Measurements from ENCODE around the gene NAA16. TPM values are rescaled to one million over a fixed set of nuclear protein-coding genes. Genes with fewer than 3 reads are reported as not detected.

NAA16 gene
- total and polyA plus RNA-seq, 10 of the 15 experiments (the other 5 are each of a cell fraction or from before 2014, with no cell fraction given): 5.4 to 18.5 (median 13.2) TPM

- TF ChIP-seq SIN3A (IDR thresholded peaks at IDR 0.05; ENCODE audit: low read depth, low read length) (no peak), STAT3 (IDR thresholded peaks at IDR 0.05; ENCODE audit: low read depth, low read length) (no peak), FOXK2 (IDR thresholded peaks at IDR 0.05) (no peak), KLF5 (IDR thresholded peaks at IDR 0.05; ENCODE audit: partially characterized antibody) (no peak), RUNX3 (IDR thresholded peaks at IDR 0.05; ENCODE audit: low read length) (no peak), RCOR1 (conservative IDR thresholded peaks at IDR 0.05; ENCODE audit: low read depth, low read length) (no peak), POLR2A (IDR thresholded peaks at IDR 0.05; ENCODE audit: low read depth, low read length) (no peak), MTA2 (IDR thresholded peaks at IDR 0.05; ENCODE audit: low read depth) (no peak), ZZZ3 (IDR thresholded peaks at IDR 0.05; ENCODE audit: control insufficient read depth, insufficient read length, low read depth) (no peak)
These were observed 75.1 kb downstream of the NAA16 start (continued) for GRCh38 chr13:41386211-41386610.

- H3K27ac ChIP-seq (ENCODE audit: control insufficient read depth, insufficient read depth): no peak overlapping the region
- H3K27me3 ChIP-seq (replicated peaks in 1 of 2; ENCODE audit: control insufficient read depth in 2 of 2, insufficient read depth in 2 of 2, low read length in 1 of 2): no peaks in the 10 kb centered on the region
- in situ Hi-C loops (cut with MboI) (no loop called here), intact Hi-C loops (cut with micrococcal nuclease; ENCODE audit: unreplicated experiment) (loop anchor here (5.0 kb wide), 1 partner anchor 265 kb away; no protein-coding TSS in a partner anchor)
- CTCF ChIA-PET: interaction anchor here (0.7 to 1.4 kb wide), 4 partner anchors 18 to 280 kb away, joined by 3 to 5 read pairs (median 3); no protein-coding TSS in a partner anchor
- SMC1A ChIA-PET (ENCODE audit: uncharacterized antibody, unreplicated experiment): interaction anchor here (0.8 to 1.5 kb wide), 3 partner anchors 13 to 265 kb away, joined by 3 to 4 read pairs (median 3); no protein-coding TSS in a partner anchor
- H4K20me1 ChIP-seq (ENCODE audit: control insufficient read depth, insufficient read depth): no peaks in the 10 kb centered on the region
- no peak overlapping the region for H3K4me2 ChIP-seq (ENCODE audit: control insufficient read depth, insufficient read depth)
- no TSS peak for BruUV-seq (replicated peaks)
- FAIRE-seq (no peak), DNase-seq (ENCODE audit: low read depth, low spot score) (no peak), ATAC-seq (no peak)
- H3K4me3 ChIP-seq: no peak overlapping the region
- POLR2A ChIA-PET: no interaction called here
- no peaks in the 10 kb centered on the region for H3K9me3 ChIP-seq (replicated peaks; ENCODE audit: control insufficient read depth, insufficient read depth, low read length)
- H3K36me3 ChIP-seq (ENCODE audit: control insufficient read depth in 2 of 2, insufficient read depth in 2 of 2, low read length in 1 of 2): no peaks in the 10 kb centered on the region
- no peak for TF ChIP-seq ZBED1 (IDR thresholded peaks at IDR 0.05; ENCODE audit: borderline replicate concordance)
- TF ChIP-seq TAF1 (IDR thresholded peaks at IDR 0.05; ENCODE audit: borderline replicate concordance, low read depth, low read length): no peak
- TF ChIP-seq ZNF592 (IDR thresholded peaks at IDR 0.05): no peak
- no peak for TF ChIP-seq ZNF217 (IDR thresholded peaks at IDR 0.05)
- TF ChIP-seq EZH2 (IDR thresholded peaks at IDR 0.05; ENCODE audit: borderline replicate concordance, control insufficient read depth, low read depth, low read length): no peak
- TF ChIP-seq FOXK2 (IDR thresholded peaks at IDR 0.05): no peak
- TF ChIP-seq ZBTB33 (IDR thresholded peaks at IDR 0.05): no peak
- TF ChIP-seq BRCA1 (IDR thresholded peaks at IDR 0.05; ENCODE audit: low read depth, low read length): no peak
- TF ChIP-seq RELB (IDR thresholded peaks at IDR 0.05; ENCODE audit: low read depth): no peak
- RAD21 ChIA-PET (ENCODE audit: unreplicated experiment): interaction anchor here (2.4 kb wide), 1 partner anchor 265 kb away, joined by 9 read pairs; no protein-coding TSS in a partner anchor
- no peaks in the 10 kb centered on the region for H3K4me1 ChIP-seq (ENCODE audit: control insufficient read depth, insufficient read depth, low read length)
- H3K9ac ChIP-seq (ENCODE audit: control insufficient read depth, insufficient read depth, low read length): no peak overlapping the region
- H2AFZ ChIP-seq (ENCODE audit: control insufficient read depth, low read depth, low read length): no peak overlapping the region
- 41% methylated on average over 3 of the region's 3 CpGs for WGBS (ENCODE audit: insufficient coverage, insufficient replicate concordance, low lambda C conversion rate, missing lambda C conversion rate)
- no peaks in the 10 kb centered on the region for H3K79me2 ChIP-seq (ENCODE audit: control insufficient read depth, insufficient read depth, low read length)
These were observed 76.5 kb downstream of the NAA16 start for GRCh38 chr13:41387576-41387975.

Data from GM12878 (cell line).